ENCODE results near the gene IRF6. TPM values are rescaled to one million over a fixed set of nuclear protein-coding genes. Genes with fewer than 3 reads are reported as not detected.

Gene IRF6
- 3.1 and 11.8 TPM in 2 replicates for total RNA-seq

GRCh38 chr1:209805875-209806760, at the start of gene IRF6:
Gene IRF6, minus strand, starts transcription at chr1:209806142. Its CDS starts 4,729 bp downstream, at chr1:209801413.

GRCh38 chr1:209827384-209828262, 21.7 kb upstream of the IRF6 start, which contains the start of gene UTP25:
Gene UTP25, plus strand, starts transcription at chr1:209827972. Its CDS starts 92 bp downstream, at chr1:209828064.

GRCh38 chr1:209784265-209785169, 21.4 kb downstream of the IRF6 start, which contains the start of gene C1orf74:
Gene C1orf74, minus strand, starts transcription at chr1:209784559. Its CDS starts 925 bp downstream, at chr1:209783634.

GRCh38 chr1:209755926-209756614, 49.9 kb downstream of the IRF6 start, which contains the start of gene TRAF3IP3:
Gene TRAF3IP3, plus strand, starts transcription at chr1:209756053. Its CDS starts 3,987 bp downstream, at chr1:209760040.

Other genes starting within 250 kb of the IRF6 start
- 0.51 TPM in 1 of 2 replicates, not detected in the other for gene CAMK1G, start 222.4 kb downstream of the IRF6 start, total RNA-seq
- gene LAMB3, start 153.7 kb downstream of the IRF6 start, total RNA-seq: 6.2 and 7.2 TPM in 2 replicates
- gene G0S2, start 130.7 kb downstream of the IRF6 start, total RNA-seq: 1.5 and 5.1 TPM in 2 replicates
- gene HSD11B1, start 101.3 kb downstream of the IRF6 start, total RNA-seq: not detected in 2 replicates
- gene TRAF3IP3, start 50.1 kb downstream of the IRF6 start, total RNA-seq: not detected in 2 replicates
- 1.8 and 2.3 TPM in 2 replicates for gene C1orf74, start 21.6 kb downstream of the IRF6 start, total RNA-seq
- 4.9 and 6.6 TPM in 2 replicates for gene UTP25, start 21.8 kb upstream of the IRF6 start, total RNA-seq
- 2.6 and 8.0 TPM in 2 replicates for gene SYT14, start 132.1 kb upstream of the IRF6 start, total RNA-seq

Data from mesangial cell (primary cell).